HepG2 (cell line): ENCODE measurements around the gene MAML1. TPM values are rescaled to one million over a fixed set of nuclear protein-coding genes. Genes with fewer than 3 reads are reported as not detected.

Experiments used
- CREM ChIP-seq, 2 experiments: sonication (generic) in 1 of 2; formaldehyde crosslinking in 1 of 2; IDR thresholded peaks; 2 replicates each; pipeline versions ENCODE4 v1.4.0 to v1.6.1; 2016 to 2020; ENCODE audit warnings: antibody characterized with exemption in 1 of 2, mild to moderate bottlenecking in 1 of 2, missing genetic modification reagents in 1 of 2
- ELF3 ChIP-seq: IDR thresholded peaks from 2 replicates; pipeline ENCODE4 v1.6.1; 2016; ENCODE audit warnings: missing genetic modification reagents, missing compliant biosample characterization
- GATAD1 ChIP-seq: IDR thresholded peaks from 2 replicates; pipeline ENCODE4 v1.6.1; 2016; ENCODE audit warnings: missing genetic modification reagents, missing compliant biosample characterization
- GLI4 ChIP-seq: sonication (generic); formaldehyde crosslinking; IDR thresholded peaks from 2 replicates; pipeline ENCODE4 v1.5.1; 2020; ENCODE audit warnings: missing genetic modification reagents, mild to moderate bottlenecking, moderate library complexity, borderline replicate concordance
- HNRNPH1 ChIP-seq: fragments of 200-400 bp; formaldehyde crosslinking; optimal IDR thresholded peaks from 2 replicates; pipeline ENCODE3; 2017; ENCODE audit warnings: mild to moderate bottlenecking, low read depth, low read length
- IRF1 ChIP-seq: sonication (generic); formaldehyde crosslinking; IDR thresholded peaks from 2 replicates; pipeline ENCODE4 v1.4.0; 2020; ENCODE audit warnings: low read depth, mild to moderate bottlenecking, missing genetic modification reagents
- ZNF574 ChIP-seq: sonication (generic); formaldehyde crosslinking; IDR thresholded peaks from 2 replicates; pipeline ENCODE4 v1.4.0; 2020; ENCODE audit warnings: missing genetic modification reagents
- ZNF747 ChIP-seq: sonication (generic); formaldehyde crosslinking; IDR thresholded peaks from 2 replicates; pipeline ENCODE4 v1.8.1; 2023; ENCODE audit warnings: missing genetic modification reagents, mild to moderate bottlenecking, borderline replicate concordance
- ZNF883 ChIP-seq: sonication (generic); formaldehyde crosslinking; IDR thresholded peaks from 2 replicates; pipeline ENCODE4 v1.5.1; 2020; ENCODE audit warnings: mild to moderate bottlenecking, missing genetic modification reagents; ENCODE audit errors: not compliant biosample characterization
- polyA plus RNA-seq, 8 experiments: library from polyadenylated mRNA; depleted of rRNA in 3 of 8; stranded (reverse) in 7 of 8; unstranded in 1 of 8; fragments of >200 nt; fragmentation: Illumina TruSeq in 4 of 8; extraction: Trizol in 4 of 8; gene quantifications; 2 replicates each; pipeline versions ENCODE4 v1.2.1 to v1.2.3, GENCODE V29; 2011 to 2016; ENCODE audit warnings: low read depth in 4 of 8, missing spikeins in 1 of 8, mixed read lengths in 1 of 8; ENCODE audit not compliant: insufficient read depth in 1 of 8
- total RNA-seq, 5 experiments: library from RNA; depleted of rRNA; stranded (reverse); fragments of >200 nt; fragmentation: Illumina TruSeq; extraction: Trizol; gene quantifications; 2 replicates each; pipeline ENCODE4 v1.2.3, GENCODE V29; 2016; ENCODE audit warnings: low read depth in 1 of 5
- TF ChIP-seq, protein P1 (sequence below): sonication (generic); formaldehyde crosslinking; IDR thresholded peaks from 2 replicates; pipeline ENCODE4 v1.4.0; 2020; ENCODE audit warnings: missing genetic modification reagents
- TF ChIP-seq, protein P2 (sequence below): sonication (generic); formaldehyde crosslinking; IDR thresholded peaks from 2 replicates; pipeline ENCODE4 v1.5.0; 2020; ENCODE audit warnings: mild to moderate bottlenecking, missing genetic modification reagents, borderline replicate concordance
- TF ChIP-seq, protein P3 (sequence below): sonication (generic); formaldehyde crosslinking; IDR thresholded peaks from 2 replicates; pipeline ENCODE4 v1.4.0; 2020; ENCODE audit warnings: missing genetic modification reagents

The MAML1 gene
- total and polyA plus RNA-seq, 2 of the 13 experiments (the other 11 are each of a cell fraction or from before 2014, with no cell fraction given), result 10.0 to 10.8 TPM

GRCh38 chr5:179820483-179821297 is 88.1 kb downstream of the MAML1 start, which contains the start of gene SQSTM1 (continued):
- TF ChIP-seq, protein P1, sequence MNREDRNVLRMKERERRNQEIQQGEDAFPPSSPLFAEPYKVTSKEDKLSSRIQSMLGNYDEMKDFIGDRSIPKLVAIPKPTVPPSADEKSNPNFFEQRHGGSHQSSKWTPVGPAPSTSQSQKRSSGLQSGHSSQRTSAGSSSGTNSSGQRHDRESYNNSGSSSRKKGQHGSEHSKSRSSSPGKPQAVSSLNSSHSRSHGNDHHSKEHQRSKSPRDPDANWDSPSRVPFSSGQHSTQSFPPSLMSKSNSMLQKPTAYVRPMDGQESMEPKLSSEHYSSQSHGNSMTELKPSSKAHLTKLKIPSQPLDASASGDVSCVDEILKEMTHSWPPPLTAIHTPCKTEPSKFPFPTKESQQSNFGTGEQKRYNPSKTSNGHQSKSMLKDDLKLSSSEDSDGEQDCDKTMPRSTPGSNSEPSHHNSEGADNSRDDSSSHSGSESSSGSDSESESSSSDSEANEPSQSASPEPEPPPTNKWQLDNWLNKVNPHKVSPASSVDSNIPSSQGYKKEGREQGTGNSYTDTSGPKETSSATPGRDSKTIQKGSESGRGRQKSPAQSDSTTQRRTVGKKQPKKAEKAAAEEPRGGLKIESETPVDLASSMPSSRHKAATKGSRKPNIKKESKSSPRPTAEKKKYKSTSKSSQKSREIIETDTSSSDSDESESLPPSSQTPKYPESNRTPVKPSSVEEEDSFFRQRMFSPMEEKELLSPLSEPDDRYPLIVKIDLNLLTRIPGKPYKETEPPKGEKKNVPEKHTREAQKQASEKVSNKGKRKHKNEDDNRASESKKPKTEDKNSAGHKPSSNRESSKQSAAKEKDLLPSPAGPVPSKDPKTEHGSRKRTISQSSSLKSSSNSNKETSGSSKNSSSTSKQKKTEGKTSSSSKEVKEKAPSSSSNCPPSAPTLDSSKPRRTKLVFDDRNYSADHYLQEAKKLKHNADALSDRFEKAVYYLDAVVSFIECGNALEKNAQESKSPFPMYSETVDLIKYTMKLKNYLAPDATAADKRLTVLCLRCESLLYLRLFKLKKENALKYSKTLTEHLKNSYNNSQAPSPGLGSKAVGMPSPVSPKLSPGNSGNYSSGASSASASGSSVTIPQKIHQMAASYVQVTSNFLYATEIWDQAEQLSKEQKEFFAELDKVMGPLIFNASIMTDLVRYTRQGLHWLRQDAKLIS (CRISPR knock-in tag), result peak; percentile 91; the same call in 1 of the 2 replicates
- TF ChIP-seq GLI4 (CRISPR knock-in tag) (no peak), IRF1 (no peak), GATAD1 (0 out of 2 replicates have a peak, but pooled peaks have one; percentile 43), CREM (IDR thresholded peaks at IDR 0.05) (no peak), CREM (CRISPR knock-in tag; IDR thresholded peaks at IDR 0.05) (no peak), ZNF747 (CRISPR knock-in tag) (0 out of 2 replicates have a peak, but pooled peaks have one; percentile 56), ZNF883 (CRISPR knock-in tag) (no peak), ZNF574 (peak; percentile 77), ELF3 (CRISPR knock-in tag) (0 out of 2 replicates have a peak, but pooled peaks have one; percentile 51), HNRNPH1 (no peak)
- TF ChIP-seq, protein P2, sequence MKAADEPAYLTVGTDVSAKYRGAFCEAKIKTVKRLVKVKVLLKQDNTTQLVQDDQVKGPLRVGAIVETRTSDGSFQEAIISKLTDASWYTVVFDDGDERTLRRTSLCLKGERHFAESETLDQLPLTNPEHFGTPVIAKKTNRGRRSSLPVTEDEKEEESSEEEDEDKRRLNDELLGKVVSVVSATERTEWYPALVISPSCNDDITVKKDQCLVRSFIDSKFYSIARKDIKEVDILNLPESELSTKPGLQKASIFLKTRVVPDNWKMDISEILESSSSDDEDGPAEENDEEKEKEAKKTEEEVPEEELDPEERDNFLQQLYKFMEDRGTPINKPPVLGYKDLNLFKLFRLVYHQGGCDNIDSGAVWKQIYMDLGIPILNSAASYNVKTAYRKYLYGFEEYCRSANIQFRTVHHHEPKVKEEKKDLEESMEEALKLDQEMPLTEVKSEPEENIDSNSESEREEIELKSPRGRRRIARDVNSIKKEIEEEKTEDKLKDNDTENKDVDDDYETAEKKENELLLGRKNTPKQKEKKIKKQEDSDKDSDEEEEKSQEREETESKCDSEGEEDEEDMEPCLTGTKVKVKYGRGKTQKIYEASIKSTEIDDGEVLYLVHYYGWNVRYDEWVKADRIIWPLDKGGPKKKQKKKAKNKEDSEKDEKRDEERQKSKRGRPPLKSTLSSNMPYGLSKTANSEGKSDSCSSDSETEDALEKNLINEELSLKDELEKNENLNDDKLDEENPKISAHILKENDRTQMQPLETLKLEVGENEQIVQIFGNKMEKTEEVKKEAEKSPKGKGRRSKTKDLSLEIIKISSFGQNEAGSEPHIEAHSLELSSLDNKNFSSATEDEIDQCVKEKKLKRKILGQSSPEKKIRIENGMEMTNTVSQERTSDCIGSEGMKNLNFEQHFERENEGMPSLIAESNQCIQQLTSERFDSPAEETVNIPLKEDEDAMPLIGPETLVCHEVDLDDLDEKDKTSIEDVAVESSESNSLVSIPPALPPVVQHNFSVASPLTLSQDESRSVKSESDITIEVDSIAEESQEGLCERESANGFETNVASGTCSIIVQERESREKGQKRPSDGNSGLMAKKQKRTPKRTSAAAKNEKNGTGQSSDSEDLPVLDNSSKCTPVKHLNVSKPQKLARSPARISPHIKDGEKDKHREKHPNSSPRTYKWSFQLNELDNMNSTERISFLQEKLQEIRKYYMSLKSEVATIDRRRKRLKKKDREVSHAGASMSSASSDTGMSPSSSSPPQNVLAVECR (CRISPR knock-in tag), result peak; percentile 56; the same call in 1 of the 2 replicates
- TF ChIP-seq, protein P3, sequence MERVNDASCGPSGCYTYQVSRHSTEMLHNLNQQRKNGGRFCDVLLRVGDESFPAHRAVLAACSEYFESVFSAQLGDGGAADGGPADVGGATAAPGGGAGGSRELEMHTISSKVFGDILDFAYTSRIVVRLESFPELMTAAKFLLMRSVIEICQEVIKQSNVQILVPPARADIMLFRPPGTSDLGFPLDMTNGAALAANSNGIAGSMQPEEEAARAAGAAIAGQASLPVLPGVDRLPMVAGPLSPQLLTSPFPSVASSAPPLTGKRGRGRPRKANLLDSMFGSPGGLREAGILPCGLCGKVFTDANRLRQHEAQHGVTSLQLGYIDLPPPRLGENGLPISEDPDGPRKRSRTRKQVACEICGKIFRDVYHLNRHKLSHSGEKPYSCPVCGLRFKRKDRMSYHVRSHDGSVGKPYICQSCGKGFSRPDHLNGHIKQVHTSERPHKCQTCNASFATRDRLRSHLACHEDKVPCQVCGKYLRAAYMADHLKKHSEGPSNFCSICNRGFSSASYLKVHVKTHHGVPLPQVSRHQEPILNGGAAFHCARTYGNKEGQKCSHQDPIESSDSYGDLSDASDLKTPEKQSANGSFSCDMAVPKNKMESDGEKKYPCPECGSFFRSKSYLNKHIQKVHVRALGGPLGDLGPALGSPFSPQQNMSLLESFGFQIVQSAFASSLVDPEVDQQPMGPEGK (CRISPR knock-in tag), result peak; percentile 84; the same call in 1 of the 2 replicates
